HG02970 (cell line): ENCODE results near the gene LRRC61.

Experiments
- ATAC-seq: cut with Tn5 transposase; IDR thresholded peaks from one replicate; pipeline ENCODE4 v1.9.1; 2021; ENCODE audit warnings: mild to moderate bottlenecking, moderate library complexity, moderate number of reproducible peaks; ENCODE audit not compliant: unreplicated experiment, low FRiP score

The LRRC61 gene

GRCh38 chr7:150346922-150347321 is 23.8 kb downstream of the LRRC61 start:
- no peak for ATAC-seq

- ATAC-seq: no peak
Observed at GRCh38 chr7:150351587-150352194, 28.5 kb downstream of the LRRC61 start.

DNA sequence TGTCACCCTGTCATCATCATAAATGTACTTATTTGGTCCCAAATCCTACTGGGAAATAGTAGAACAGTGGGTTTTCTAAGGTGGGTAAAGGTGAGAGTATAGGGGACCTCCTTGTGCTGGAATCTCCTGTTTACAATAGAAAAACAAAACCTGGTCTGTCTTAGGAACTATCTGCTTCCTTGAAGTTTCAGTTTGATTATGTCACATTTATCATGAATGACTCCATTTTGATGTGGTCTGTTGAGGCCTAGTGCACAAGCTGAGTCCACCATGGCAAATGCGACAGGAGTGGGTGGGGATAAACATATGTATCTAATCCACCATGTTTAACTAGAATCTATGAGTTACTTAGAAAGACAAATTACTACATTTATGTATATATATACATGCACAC is 32.5 kb downstream of the LRRC61 start:
- no peak for ATAC-seq

DNA sequence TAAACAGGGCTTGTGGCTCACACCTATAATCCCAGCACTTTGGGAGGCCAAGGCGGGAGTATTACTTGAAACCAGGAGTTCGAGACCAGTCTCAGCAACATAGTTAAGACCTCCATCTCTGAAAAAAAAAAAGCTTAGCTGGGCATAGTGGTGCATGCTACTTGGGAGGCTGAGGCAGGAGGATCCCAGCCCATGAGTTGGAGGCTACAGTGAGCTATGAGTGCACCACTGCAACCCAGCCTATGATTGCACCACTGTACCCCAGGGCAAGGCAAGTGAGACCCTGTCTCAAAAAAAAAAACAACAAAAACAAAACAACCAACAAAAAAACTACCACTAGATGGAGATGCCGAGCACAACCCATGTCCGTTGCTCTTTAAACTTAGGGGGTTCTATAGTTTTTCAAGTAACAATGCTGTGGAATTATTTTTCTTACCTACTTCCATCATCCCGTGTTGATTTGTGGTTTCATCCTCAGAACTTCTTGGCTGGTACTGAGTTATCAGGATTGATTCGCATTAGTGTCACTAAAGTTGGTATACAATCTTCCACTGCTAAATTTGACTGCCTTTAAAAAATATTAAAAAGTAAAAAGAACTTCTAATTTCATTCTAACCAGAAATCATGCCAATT is 33.2 kb downstream of the LRRC61 start:
- no peak for ATAC-seq

- ATAC-seq: no peak
Observed at GRCh38 chr7:150357270-150357669, 34.1 kb downstream of the LRRC61 start.

DNA sequence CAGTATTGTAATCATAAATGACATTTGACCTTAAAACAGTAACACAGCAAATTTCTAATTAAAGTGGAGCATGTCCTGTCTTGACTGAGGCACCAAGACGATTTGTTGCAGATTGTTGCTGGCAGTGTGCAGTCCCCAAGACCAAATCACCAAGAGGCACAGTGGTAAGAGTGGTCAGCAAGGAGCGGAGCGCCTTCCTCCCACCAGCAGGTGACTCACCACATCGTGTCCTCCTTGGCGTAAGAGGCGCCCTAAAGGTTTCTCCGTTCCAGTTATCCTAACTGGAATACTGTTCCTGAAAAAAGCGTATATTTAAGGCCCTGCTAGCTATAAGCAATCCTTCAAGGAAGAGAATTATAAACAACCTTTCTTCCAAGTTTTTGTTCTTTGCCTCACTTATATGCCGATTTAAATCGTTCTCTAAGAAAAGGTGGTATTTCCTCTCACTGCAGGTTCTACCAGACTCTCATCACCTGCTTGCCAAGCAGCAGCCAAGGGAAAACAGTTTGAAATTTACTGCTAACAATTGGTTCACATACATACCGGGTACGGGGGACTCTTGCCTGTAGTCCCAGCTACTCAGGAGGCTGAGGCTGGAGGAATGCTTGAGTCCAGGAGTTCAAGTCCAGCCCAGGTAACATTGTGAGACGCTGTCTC is 34.7 kb downstream of the LRRC61 start:
- no peak for ATAC-seq

DNA sequence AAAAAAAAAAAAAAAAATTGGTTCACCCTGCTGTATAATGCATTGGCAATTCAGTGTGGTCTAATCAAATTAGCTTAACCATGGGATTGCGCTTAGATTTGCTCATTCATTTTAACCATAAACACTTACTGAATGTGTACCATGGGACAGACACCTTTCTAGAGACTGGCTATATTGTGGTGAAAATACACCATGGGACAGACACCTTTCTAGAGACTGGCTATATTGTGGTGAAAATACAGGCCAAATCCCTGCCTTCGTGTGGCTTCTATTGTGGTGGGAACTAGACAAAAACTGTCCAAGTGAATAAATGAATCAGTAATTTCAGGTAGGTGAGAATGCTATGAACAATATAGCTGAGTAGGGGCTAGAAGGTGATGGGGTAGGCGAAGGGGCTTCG is 35.3 kb downstream of the LRRC61 start:
- no peak for ATAC-seq

- ATAC-seq: no peak
Observed at GRCh38 chr7:150358988-150359621, 36.0 kb downstream of the LRRC61 start.

- ATAC-seq: no peak
Observed at GRCh38 chr7:150359622-150360362, 36.6 kb downstream of the LRRC61 start.

- ATAC-seq: no peak
Observed at GRCh38 chr7:150360363-150361058, 37.4 kb downstream of the LRRC61 start.

GRCh38 chr7:150361402-150361801 is 38.2 kb downstream of the LRRC61 start:
- no peak for ATAC-seq

- ATAC-seq: no peak
Observed at GRCh38 chr7:150361807-150362621, 38.9 kb downstream of the LRRC61 start.

- ATAC-seq: no peak
Observed at GRCh38 chr7:150363370-150363769, 40.2 kb downstream of the LRRC61 start.

GRCh38 chr7:150363872-150364271 is 40.7 kb downstream of the LRRC61 start:
- no peak for ATAC-seq

DNA sequence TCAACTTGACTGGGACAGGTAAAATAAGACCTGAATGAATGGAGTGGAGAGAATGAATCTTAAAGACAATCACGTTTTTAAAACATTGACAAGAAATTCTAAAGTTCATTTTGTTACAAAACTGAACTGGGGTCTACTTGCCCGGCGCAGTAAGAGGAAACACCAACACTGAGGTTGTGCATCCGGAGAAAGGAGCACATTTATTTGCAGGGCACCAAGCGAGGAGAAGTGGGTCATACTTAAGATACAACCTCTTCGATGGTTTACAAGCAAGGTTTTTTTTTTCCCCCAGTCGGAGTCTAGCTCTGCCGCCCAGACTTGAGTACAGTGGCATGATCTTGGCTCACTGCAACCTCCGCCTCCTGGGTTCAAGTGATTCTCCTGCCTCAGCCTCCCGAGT is 42.0 kb downstream of the LRRC61 start:
- ATAC-seq: no peak

GRCh38 chr7:150365673-150366398 is 42.7 kb downstream of the LRRC61 start:
- ATAC-seq: no peak

GRCh38 chr7:150367677-150368095 is 44.5 kb downstream of the LRRC61 start:
- no peak for ATAC-seq

DNA sequence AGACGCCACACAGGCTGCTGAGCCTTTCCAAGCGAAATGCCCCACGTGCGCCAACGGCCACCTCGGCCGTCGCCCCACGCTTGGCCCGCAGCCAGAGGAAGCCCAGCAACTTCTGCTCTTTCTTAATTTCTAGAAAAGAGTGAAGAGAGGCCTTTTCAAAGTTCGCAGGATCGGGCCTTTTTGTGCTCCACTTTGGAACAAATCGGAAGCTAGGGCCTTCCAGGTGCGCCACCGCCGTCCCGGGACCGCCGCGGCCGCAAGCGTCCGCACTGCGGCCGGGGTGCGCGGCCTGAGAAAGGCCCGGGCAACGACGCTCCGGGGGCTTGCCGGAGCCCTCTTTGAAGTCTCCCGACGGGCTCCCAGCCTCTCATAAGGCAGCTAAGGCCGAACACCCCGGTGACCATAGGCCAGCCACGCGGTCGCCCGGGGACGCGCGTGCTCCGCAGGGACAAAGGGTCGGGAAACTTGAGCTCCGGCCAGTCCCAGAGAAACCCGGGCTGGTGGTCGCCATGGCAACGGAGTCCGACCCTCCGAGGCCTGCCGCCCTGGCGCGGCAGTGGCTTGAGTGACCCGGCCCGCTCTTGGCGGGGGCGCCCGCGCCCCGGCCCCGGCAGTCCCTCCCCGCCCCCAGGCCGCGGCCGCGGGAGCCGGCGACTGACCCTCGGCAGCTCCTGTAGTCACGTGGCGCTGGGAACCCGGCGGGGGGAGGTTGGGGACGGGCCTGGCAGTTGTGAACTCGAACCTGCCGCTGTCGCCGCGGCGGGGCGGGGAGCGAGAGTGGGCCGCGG is 45.1 kb downstream of the LRRC61 start, which contains the start of gene REPIN1:
Gene REPIN1, plus strand, starts transcription at position 727 of the 788 bp plus-strand sequence. CDS start 890 bp downstream, outside the sequence.
- ATAC-seq: peak; percentile 68
